Neuronal stem cell (in vitro differentiated cells): ENCODE results near the gene EHMT1.

Source experiments
- DNase-seq: peaks from one replicate; pipeline ENCODE4 v3.0.0-alpha.2; 2013; ENCODE audit warnings: low spot score
- H2AFZ ChIP-seq: one replicate; pipeline ENCODE4 v1.6.1; 2013; ENCODE audit warnings: mild to moderate bottlenecking, low read length, inconsistent platforms
- H2AK5ac ChIP-seq: 2 replicates; pipeline ENCODE4 v1.6.1; 2013; ENCODE audit warnings: low read depth, mild to moderate bottlenecking, inconsistent platforms, low read length, moderate library complexity, mixed read lengths
- H2BK120ac ChIP-seq: 2 replicates; pipeline ENCODE4 v1.6.1; 2013; ENCODE audit warnings: low read depth, mild to moderate bottlenecking, inconsistent platforms, low read length, moderate library complexity, mixed read lengths
- H2BK12ac ChIP-seq: one replicate; pipeline ENCODE4 v1.6.1; 2013; ENCODE audit warnings: low read length, inconsistent platforms
- H2BK15ac ChIP-seq: 2 replicates; pipeline ENCODE4 v1.6.1; 2013; ENCODE audit warnings: mild to moderate bottlenecking, low read length, inconsistent platforms, mixed read lengths
- H2BK5ac ChIP-seq: one replicate; pipeline ENCODE4 v1.6.1; 2013; ENCODE audit warnings: inconsistent platforms, mild to moderate bottlenecking, low read length, moderate library complexity
- H3K14ac ChIP-seq: one replicate; pipeline ENCODE4 v1.6.1; 2013; ENCODE audit warnings: low read length, inconsistent platforms
- H3K18ac ChIP-seq: 2 replicates; pipeline ENCODE4 v1.6.1; 2013; ENCODE audit warnings: low read length, inconsistent platforms
- H3K23ac ChIP-seq: 2 replicates; pipeline ENCODE4 v1.6.1; 2013; ENCODE audit warnings: low read depth, mild to moderate bottlenecking, mixed read lengths, low read length, inconsistent platforms; ENCODE audit not compliant: poor library complexity
- H3K27ac ChIP-seq: replicated peaks from 3 replicates; pipeline ENCODE4 v1.5.1; 2013; ENCODE audit warnings: low read length, inconsistent platforms
- H3K27me3 ChIP-seq, 3 experiments: 2 replicates each; pipeline ENCODE4 v1.6.1; 2013; ENCODE audit warnings: low read length in 3 of 3, mild to moderate bottlenecking in 2 of 3, inconsistent platforms in 1 of 3, low read depth in 1 of 3, mixed read lengths in 1 of 3, moderate library complexity in 1 of 3; ENCODE audit not compliant: control insufficient read depth in 3 of 3, insufficient read depth in 3 of 3
- H3K36me3 ChIP-seq, 2 donors: replicated peaks in 1 of 2; 2 replicates each; pipeline ENCODE4 v1.6.1; 2013; ENCODE audit warnings: low read length in 2 of 2; ENCODE audit not compliant: control insufficient read depth in 2 of 2, insufficient read depth in 2 of 2
- H3K4ac ChIP-seq: 2 replicates; pipeline ENCODE4 v1.6.1; 2013; ENCODE audit warnings: inconsistent platforms, mild to moderate bottlenecking, low read length, moderate library complexity
- H3K4me1 ChIP-seq, 2 donors: 1 replicate in 1 of 2; 2 replicates in 1 of 2; pipeline ENCODE4 v1.6.1; 2013; ENCODE audit warnings: low read length in 2 of 2, low read depth in 1 of 2; ENCODE audit not compliant: control insufficient read depth in 2 of 2, insufficient read depth in 1 of 2
- H3K4me2 ChIP-seq: one replicate; pipeline ENCODE4 v1.6.1; 2013; ENCODE audit warnings: mild to moderate bottlenecking, low read length, inconsistent platforms; ENCODE audit not compliant: insufficient read depth, poor library complexity, severe bottlenecking
- H3K4me3 ChIP-seq, 2 donors: 2 replicates each; pipeline ENCODE4 v1.5.1; 2013; ENCODE audit warnings: low read length in 2 of 2, mild to moderate bottlenecking in 2 of 2, inconsistent platforms in 1 of 2, moderate library complexity in 1 of 2
- H3K79me1 ChIP-seq: one replicate; pipeline ENCODE4 v1.6.1; 2013; ENCODE audit warnings: low read depth, mild to moderate bottlenecking, inconsistent platforms, low read length, moderate library complexity
- H3K9ac ChIP-seq: one replicate; pipeline ENCODE4 v1.6.1; 2013; ENCODE audit warnings: mild to moderate bottlenecking, low read depth, low read length, inconsistent platforms; ENCODE audit not compliant: poor library complexity
- H3K9me3 ChIP-seq, 2 donors: replicated peaks in 1 of 2; 2 replicates each; pipeline versions ENCODE3 to v1.6.1; 2013; ENCODE audit warnings: low read length in 2 of 2, mild to moderate bottlenecking in 2 of 2, inconsistent platforms in 1 of 2, low read depth in 1 of 2, mixed read lengths in 1 of 2, moderate library complexity in 1 of 2; ENCODE audit not compliant: control insufficient read depth in 2 of 2, insufficient read depth in 1 of 2
- H4K8ac ChIP-seq: one replicate; pipeline ENCODE4 v1.6.1; 2013; ENCODE audit warnings: low read depth, mild to moderate bottlenecking, inconsistent platforms, low read length, moderate library complexity
- H4K91ac ChIP-seq: one replicate; pipeline ENCODE4 v1.6.1; 2013; ENCODE audit warnings: low read length, low read depth, mild to moderate bottlenecking, inconsistent platforms; ENCODE audit not compliant: poor library complexity
- WGBS, 2 donors: extraction: QIAGEN DNeasy Blood & Tissue Kit; methylation state at CpG; one replicate each; pipeline ENCODE4 v1.1.7; 2013; ENCODE audit warnings: missing lambda C conversion rate in 2 of 2, mixed read lengths in 1 of 2; ENCODE audit not compliant: insufficient read length in 2 of 2, insufficient replicate concordance in 1 of 2; ENCODE audit errors: extremely low coverage in 2 of 2; 5-methylcytosine and 5-hydroxymethylcytosine counted together

EHMT1 gene

DNA sequence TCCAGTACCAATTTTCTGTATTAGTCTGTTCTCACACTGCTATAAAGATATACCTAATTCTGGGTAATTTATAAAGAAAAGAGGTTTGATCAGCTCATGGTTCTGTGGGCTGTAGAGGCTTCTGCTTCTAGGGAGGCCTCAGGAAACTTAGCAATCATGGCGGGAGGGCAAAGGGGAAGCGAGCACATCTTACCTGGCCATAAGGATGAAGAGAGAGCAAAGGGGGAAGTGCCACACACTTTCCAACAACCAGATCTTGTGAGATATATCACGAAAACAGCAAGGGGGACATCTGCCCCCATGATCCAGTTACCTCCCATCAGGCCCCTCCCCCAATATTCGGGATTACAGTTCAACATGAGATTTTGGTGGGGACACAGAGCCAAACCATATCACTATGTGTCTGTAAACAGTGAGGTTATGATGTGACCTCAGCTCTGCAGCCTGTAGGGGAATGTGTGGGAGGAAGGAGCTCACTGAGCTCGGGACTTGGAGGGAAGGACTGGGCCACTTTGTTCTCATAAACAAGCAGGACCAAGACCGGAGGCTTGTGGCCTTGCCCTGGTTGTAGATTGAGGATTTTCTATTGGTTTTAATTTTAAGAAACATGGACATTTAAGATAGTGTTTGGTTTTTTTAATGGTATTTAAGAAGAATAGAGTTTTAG lies 85.2 kb downstream of the EHMT1 start:
- H2BK120ac ChIP-seq = no peak overlapping the region
- WGBS, 2 donors = no CpG with 5 or more reads among the region's 6 CpGs
- no peak overlapping the region for H3K4me3 ChIP-seq
- H3K36me3 ChIP-seq = peaks cover 2 to 3% of the 10 kb centered on the region in 2 donors
- H3K18ac ChIP-seq = no peak overlapping the region
- H3K27ac ChIP-seq = no peak overlapping the region
- H2BK15ac ChIP-seq = no peak overlapping the region
- DNase-seq = no peak
- no peaks in the 10 kb centered on the region for H3K27me3 ChIP-seq
- H4K91ac ChIP-seq = no peak overlapping the region
- no peak overlapping the region for H3K9ac ChIP-seq
- peaks cover 0 to 5% of the 10 kb centered on the region in 2 donors for H3K4me1 ChIP-seq
- peaks cover 9 to 29% of the 10 kb centered on the region in 2 donors for H3K9me3 ChIP-seq
- no peak overlapping the region for H3K4me2 ChIP-seq
- peaks cover 5% of the 10 kb centered on the region for H3K79me1 ChIP-seq
- no peak overlapping the region for H2BK12ac ChIP-seq
- no peak overlapping the region for H3K4ac ChIP-seq
- no peak overlapping the region for H2AK5ac ChIP-seq
- H2BK5ac ChIP-seq = no peak overlapping the region
- no peak overlapping the region for H3K23ac ChIP-seq
- H4K8ac ChIP-seq = no peak overlapping the region
- H2AFZ ChIP-seq = no peak overlapping the region
- no peak overlapping the region for H3K14ac ChIP-seq

DNA sequence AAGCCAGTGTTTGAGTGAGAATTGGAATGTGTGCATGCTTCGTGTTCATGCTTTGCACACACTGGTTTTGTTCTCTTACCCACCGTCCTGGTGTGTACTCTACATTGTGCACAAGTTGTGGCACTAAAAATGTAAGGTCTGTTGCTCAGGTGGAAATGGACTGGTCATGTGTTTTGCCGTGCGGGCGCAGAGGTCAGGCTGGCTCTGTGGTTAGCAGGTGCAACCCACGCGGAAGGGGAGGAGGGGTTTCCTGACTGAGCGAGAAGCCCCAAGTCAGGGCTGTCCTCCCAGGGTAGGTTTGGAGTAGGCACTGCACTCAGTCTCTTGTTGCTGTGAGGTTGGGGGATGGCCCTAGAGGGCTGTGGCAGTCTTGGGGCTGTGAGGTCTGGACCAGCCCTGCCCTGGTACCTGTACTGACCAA lies 86.6 kb downstream of the EHMT1 start:
- Histone ChIP-seq H3K23ac (no peak overlapping the region), H2BK5ac (no peak overlapping the region), H4K8ac (no peak overlapping the region), H3K27me3 (no peaks in the 10 kb centered on the region), H3K14ac (peak overlapping the region; percentile 61), H3K4me2 (no peak overlapping the region), H3K9me3 (peaks cover 9 to 25% of the 10 kb centered on the region in 2 donors), H2AFZ (no peak overlapping the region), H2AK5ac (no peak overlapping the region), H3K9ac (peak overlapping the region; percentile 27), H3K4ac (no peak overlapping the region), H3K36me3 (peaks cover 3 to 12% of the 10 kb centered on the region in 2 donors), H3K79me1 (peaks cover 10% of the 10 kb centered on the region), H2BK120ac (no peak overlapping the region), H3K4me1 (peaks cover 0 to 5% of the 10 kb centered on the region in 2 donors), H3K27ac (no peak overlapping the region), H2BK12ac (no peak overlapping the region), H4K91ac (no peak overlapping the region), H3K18ac (peak overlapping the region; percentile 39), H2BK15ac (no peak overlapping the region), H3K4me3 (peak overlapping the region in 1 of 2 donors; percentile 23)
- no CpG with 5 or more reads among the region's 8 CpGs for WGBS, 2 donors
- DNase-seq = no peak

DNA sequence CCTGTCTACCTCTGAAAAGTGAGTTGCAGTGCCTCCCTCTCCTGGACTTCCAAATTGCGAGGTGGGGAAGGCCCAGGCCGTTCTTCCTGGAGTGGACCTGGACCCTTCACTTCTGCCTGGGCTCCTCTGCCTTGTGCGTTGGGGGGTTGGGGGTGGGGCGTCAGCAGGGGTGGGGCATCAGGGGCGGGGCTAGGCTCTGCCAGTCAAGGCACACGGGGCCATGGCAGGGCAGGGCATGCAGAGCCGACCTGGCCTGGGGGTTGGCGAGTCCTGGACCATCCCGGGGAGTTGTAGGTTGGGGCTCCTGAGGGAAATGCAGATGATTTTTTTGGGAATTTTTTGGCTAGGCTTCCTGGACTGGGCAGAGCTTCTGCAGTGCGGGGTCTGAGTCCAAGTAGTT lies 87.1 kb downstream of the EHMT1 start:
- H2BK15ac ChIP-seq = no peak overlapping the region
- no peak overlapping the region for H3K4me3 ChIP-seq
- no CpG with 5 or more reads among the region's 10 CpGs for WGBS, 2 donors
- H3K23ac ChIP-seq = no peak overlapping the region
- no peak overlapping the region for H3K14ac ChIP-seq
- H3K18ac ChIP-seq = no peak overlapping the region
- H2AFZ ChIP-seq = no peak overlapping the region
- no peak overlapping the region for H2BK120ac ChIP-seq
- H2BK12ac ChIP-seq = no peak overlapping the region
- H3K4ac ChIP-seq = no peak overlapping the region
- no peak overlapping the region for H3K27ac ChIP-seq
- no peaks in the 10 kb centered on the region for H3K27me3 ChIP-seq
- peaks cover 9 to 22% of the 10 kb centered on the region in 2 donors for H3K9me3 ChIP-seq
- peaks cover 0 to 5% of the 10 kb centered on the region in 2 donors for H3K4me1 ChIP-seq
- no peak overlapping the region for H3K4me2 ChIP-seq
- no peak overlapping the region for H3K9ac ChIP-seq
- no peak overlapping the region for H2AK5ac ChIP-seq
- H3K79me1 ChIP-seq = peaks cover 10% of the 10 kb centered on the region
- peaks cover 3 to 17% of the 10 kb centered on the region in 2 donors for H3K36me3 ChIP-seq
- DNase-seq = no peak
- H2BK5ac ChIP-seq = no peak overlapping the region
- H4K8ac ChIP-seq = no peak overlapping the region
- H4K91ac ChIP-seq = no peak overlapping the region

DNA sequence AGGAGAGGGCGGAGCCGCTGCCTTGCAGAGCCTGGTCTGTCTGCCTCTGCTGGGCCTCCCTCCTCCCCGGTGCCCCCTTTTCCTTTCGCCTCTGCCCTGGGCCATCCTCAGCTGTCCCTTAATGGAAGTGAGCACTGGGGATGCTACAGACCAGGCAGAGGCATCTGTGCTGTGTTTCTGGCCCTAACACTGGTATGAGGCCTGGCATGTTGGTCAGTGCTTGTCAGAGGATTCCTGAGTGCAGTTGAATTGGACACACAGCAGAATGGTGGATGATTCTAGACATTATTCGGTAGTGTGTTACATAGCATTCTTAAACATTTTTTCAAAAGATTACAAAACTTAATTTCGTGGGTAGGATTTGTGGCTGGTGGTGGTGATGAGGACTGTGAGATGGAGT lies 88.6 kb downstream of the EHMT1 start:
- peaks cover 7 to 15% of the 10 kb centered on the region in 2 donors for H3K9me3 ChIP-seq
- no peak overlapping the region for H2AK5ac ChIP-seq
- no peak overlapping the region for H4K91ac ChIP-seq
- H3K4me3 ChIP-seq = peak overlapping the region in 1 of 2 donors; percentile 64
- H3K4me1 ChIP-seq = peaks cover 0 to 5% of the 10 kb centered on the region in 2 donors
- no peaks in the 10 kb centered on the region for H3K27me3 ChIP-seq
- no peak overlapping the region for H2BK120ac ChIP-seq
- H3K27ac ChIP-seq = no peak overlapping the region
- H3K14ac ChIP-seq = no peak overlapping the region
- H3K23ac ChIP-seq = no peak overlapping the region
- no peak for DNase-seq
- H3K4me2 ChIP-seq = no peak overlapping the region
- H2BK12ac ChIP-seq = no peak overlapping the region
- no peak overlapping the region for H2BK5ac ChIP-seq
- no peak overlapping the region for H3K9ac ChIP-seq
- no peak overlapping the region for H3K4ac ChIP-seq
- no CpG with 5 or more reads among the region's 6 CpGs for WGBS, 2 donors
- peaks cover 13 to 31% of the 10 kb centered on the region in 2 donors for H3K36me3 ChIP-seq
- no peak overlapping the region for H2BK15ac ChIP-seq
- H3K18ac ChIP-seq = no peak overlapping the region
- H2AFZ ChIP-seq = no peak overlapping the region
- peaks cover 21% of the 10 kb centered on the region for H3K79me1 ChIP-seq
- H4K8ac ChIP-seq = no peak overlapping the region
